Chondrocyte (in vitro differentiated cells): ENCODE measurements around the gene MMADHC. TPM values are rescaled to one million over a fixed set of nuclear protein-coding genes. Genes with fewer than 3 reads are reported as not detected.

Experiments
- DNase-seq: peaks from one replicate; pipeline ENCODE4 v3.0.0; 2021; ENCODE audit warnings: mixed read lengths, low spot score
- H3K27ac Mint-ChIP-seq: one replicate; pipeline ENCODE4 v1.8.0; 2021; ENCODE audit warnings: mild to moderate bottlenecking, moderate library complexity, mixed read lengths; ENCODE audit not compliant: unreplicated experiment
- H3K27me3 Mint-ChIP-seq: 2 replicates; pipeline ENCODE4 v1.8.0; 2021; ENCODE audit warnings: low read depth, mixed read lengths
- H3K36me3 Mint-ChIP-seq: 2 replicates; pipeline ENCODE4 v1.8.0; 2021; ENCODE audit warnings: low read depth, mixed read lengths
- H3K4me1 Mint-ChIP-seq: 2 replicates; pipeline ENCODE4 v1.8.0; 2021; ENCODE audit warnings: low read depth, mild to moderate bottlenecking, mixed read lengths
- H3K4me3 Mint-ChIP-seq: one replicate; pipeline ENCODE4 v1.8.0; 2021; ENCODE audit warnings: mild to moderate bottlenecking, moderate library complexity, mixed read lengths; ENCODE audit not compliant: unreplicated experiment
- H3K9me3 Mint-ChIP-seq: 2 replicates; pipeline ENCODE4 v1.8.0; 2021; ENCODE audit warnings: low read depth, mixed read lengths
- total RNA-seq: library from RNA; stranded (reverse); gene quantifications from 3 replicates; pipeline ENCODE4 v1.2.1, GENCODE V29; 2021
- TF ChIP-seq, protein P1 (sequence below): fragments of 200-600 bp; sonication (generic); IDR thresholded peaks from 2 replicates; pipeline ENCODE4 v1.5.0; 2021; ENCODE audit warnings: antibody characterized with exemption, mild to moderate bottlenecking, moderate library complexity

Gene MMADHC
- total RNA-seq, 1 donor from 2014 or later: 95.4 TPM

DNA sequence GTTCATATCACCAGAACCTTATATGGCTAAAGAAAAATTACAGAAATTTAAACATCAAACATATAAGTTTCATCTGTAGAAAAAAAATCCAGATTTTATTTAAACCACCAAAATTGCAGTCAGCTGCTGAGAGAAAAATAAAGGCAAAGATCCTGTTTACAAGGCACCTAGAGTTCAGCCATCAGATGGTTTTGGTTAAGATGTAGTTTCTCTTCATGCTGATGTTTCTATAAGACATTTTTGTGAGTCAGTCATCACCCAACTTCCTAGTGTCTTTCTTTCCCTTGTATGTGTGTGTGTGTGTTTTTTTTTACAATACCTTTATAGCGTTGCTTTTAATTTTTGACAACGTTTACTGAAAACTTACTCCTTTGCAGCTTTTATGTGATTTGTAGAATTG, 26.1 kb upstream of the MMADHC start:
- Mint-ChIP-seq H3K4me1 (peaks cover 77% of the 10 kb centered on the region), H3K27ac (peak overlapping the region; percentile 87), H3K27me3 (no peaks in the 10 kb centered on the region), H3K9me3 (peaks cover 4% of the 10 kb centered on the region), H3K36me3 (peaks cover 1% of the 10 kb centered on the region), H3K4me3 (no peak overlapping the region)
- TF ChIP-seq, protein P1, sequence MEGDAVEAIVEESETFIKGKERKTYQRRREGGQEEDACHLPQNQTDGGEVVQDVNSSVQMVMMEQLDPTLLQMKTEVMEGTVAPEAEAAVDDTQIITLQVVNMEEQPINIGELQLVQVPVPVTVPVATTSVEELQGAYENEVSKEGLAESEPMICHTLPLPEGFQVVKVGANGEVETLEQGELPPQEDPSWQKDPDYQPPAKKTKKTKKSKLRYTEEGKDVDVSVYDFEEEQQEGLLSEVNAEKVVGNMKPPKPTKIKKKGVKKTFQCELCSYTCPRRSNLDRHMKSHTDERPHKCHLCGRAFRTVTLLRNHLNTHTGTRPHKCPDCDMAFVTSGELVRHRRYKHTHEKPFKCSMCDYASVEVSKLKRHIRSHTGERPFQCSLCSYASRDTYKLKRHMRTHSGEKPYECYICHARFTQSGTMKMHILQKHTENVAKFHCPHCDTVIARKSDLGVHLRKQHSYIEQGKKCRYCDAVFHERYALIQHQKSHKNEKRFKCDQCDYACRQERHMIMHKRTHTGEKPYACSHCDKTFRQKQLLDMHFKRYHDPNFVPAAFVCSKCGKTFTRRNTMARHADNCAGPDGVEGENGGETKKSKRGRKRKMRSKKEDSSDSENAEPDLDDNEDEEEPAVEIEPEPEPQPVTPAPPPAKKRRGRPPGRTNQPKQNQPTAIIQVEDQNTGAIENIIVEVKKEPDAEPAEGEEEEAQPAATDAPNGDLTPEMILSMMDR: no peak
- no peak for DNase-seq

DNA sequence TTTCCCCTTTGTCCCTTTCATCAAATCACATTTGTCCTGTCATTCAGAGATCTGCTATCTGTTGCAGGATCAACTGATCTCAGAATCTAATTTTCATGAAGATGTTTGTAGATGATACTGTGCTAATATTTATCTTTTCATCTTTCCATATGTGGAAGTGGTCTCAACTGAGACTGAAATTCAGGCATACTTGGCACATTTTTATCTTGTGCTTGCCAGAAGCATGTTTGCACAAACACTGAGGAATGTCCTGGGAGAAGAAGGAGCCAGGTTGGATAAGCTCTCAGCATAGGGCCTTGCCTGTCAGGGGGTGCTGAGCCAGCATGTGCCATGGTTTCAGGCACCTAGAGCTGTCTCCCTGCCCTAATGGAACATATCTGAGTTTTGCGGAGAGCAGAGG, 24.5 kb upstream of the MMADHC start:
- no peak overlapping the region for H3K4me3 Mint-ChIP-seq
- peaks cover 3% of the 10 kb centered on the region for H3K36me3 Mint-ChIP-seq
- H3K27ac Mint-ChIP-seq: peak overlapping the region; percentile 91
- TF ChIP-seq, protein P1: no peak
- no peaks in the 10 kb centered on the region for H3K27me3 Mint-ChIP-seq
- peaks cover 7% of the 10 kb centered on the region for H3K9me3 Mint-ChIP-seq
- H3K4me1 Mint-ChIP-seq: peaks cover 61% of the 10 kb centered on the region
- no peak for DNase-seq

DNA sequence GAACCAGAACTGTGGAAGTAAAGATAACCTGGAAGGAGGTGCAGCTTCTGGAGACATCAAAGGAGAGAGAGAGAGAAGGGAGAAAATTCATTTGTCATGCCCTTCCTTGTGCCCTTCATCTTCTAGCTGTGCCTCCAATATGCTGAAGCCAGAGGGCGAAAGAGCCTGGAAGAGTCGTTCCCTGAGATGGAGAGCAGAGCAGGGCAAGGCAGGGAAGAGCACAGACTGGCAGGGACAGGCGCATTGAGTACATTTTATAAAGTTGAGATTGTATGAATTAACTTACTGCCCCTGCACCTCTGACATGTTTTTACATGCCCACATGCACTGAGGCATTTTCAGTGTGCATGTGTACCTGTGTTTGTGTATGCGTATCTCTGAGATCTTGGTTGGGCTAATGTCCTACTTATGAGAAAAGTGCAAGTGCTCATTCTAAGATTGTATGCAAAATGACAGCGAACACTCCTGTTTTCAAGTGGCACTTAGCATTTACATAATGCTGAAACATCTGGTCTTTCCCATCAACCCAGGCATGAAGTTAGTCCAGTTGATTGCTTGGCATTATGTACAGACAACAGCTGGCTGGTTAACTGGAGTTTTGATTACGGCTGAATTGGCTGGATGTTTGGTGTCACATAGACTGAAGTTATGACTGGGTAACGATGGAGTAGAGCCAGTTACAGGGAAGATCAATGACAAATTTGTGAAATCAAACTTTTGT, 23.7 kb upstream of the MMADHC start:
- peaks cover 53% of the 10 kb centered on the region for H3K4me1 Mint-ChIP-seq

DNA sequence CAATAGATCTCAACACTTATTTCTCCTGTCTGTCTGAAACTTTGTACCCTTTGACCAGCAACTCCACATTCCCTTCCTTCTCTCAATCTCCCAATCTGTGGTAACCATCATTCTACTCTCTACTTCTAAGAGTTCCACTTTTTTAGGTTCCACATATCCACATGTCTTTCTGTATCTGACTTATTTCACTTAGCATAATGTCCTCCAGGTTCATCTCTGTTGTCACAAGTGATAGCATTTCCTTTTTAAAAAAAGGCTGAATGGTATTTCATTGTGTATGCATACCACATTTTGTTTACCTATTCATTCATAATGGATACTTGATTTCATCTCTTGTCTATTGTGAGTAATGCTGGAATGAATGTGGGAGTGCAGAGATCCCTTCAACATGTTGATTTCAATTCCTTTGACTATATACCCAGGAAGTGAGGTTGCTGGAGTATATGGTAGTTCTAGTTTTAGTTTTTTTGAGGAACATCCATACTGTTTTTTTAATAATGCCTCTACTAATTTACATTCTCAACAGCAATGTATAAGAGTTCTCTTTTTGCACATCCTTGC, 18.8 kb upstream of the MMADHC start:
- peaks cover 29% of the 10 kb centered on the region for H3K9me3 Mint-ChIP-seq
- no peak for DNase-seq
- H3K27me3 Mint-ChIP-seq: no peaks in the 10 kb centered on the region
- no peak overlapping the region for H3K27ac Mint-ChIP-seq
- peaks cover 15% of the 10 kb centered on the region for H3K4me1 Mint-ChIP-seq
- TF ChIP-seq, protein P1: no peak
- H3K36me3 Mint-ChIP-seq: peaks cover 6% of the 10 kb centered on the region
- H3K4me3 Mint-ChIP-seq: no peak overlapping the region

More for the DNA sequence above, 23.7 kb upstream of the MMADHC start:
- Mint-ChIP-seq H3K4me3 (no peak overlapping the region), H3K27ac (no peak overlapping the region), H3K9me3 (peaks cover 7% of the 10 kb centered on the region), H3K36me3 (peaks cover 3% of the 10 kb centered on the region), H3K27me3 (no peaks in the 10 kb centered on the region)
- DNase-seq: no peak
- TF ChIP-seq, protein P1: peak; percentile 67

DNA sequence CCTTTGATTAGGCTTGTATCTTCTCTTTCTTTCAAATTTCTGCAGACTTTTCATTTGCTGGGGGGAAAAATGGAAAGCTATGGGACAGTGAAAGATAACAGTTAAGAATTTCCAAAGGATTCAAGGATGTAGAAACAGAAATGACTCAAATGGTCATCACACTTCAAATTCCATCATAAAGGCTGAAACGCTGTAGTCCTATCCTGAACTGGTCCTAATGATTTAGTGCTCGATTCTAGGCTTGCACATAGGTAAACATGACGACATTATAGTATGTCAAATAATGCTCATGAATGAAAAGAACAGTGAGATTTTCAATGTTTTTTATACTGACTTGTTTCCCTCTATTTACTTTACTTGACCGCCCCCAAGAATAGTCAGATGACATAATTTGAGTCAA, 15.7 kb upstream of the MMADHC start:
- TF ChIP-seq, protein P1: no peak
- H3K27ac Mint-ChIP-seq: no peak overlapping the region
- peaks cover 39% of the 10 kb centered on the region for H3K9me3 Mint-ChIP-seq

More for the DNA sequence above, 15.7 kb upstream of the MMADHC start:
- Mint-ChIP-seq H3K36me3 (peaks cover 9% of the 10 kb centered on the region), H3K4me1 (peaks cover 12% of the 10 kb centered on the region), H3K4me3 (no peak overlapping the region), H3K27me3 (no peaks in the 10 kb centered on the region)
- no peak for DNase-seq
